ENCODE measurements around the gene OLFM2. TPM values are rescaled to one million over a fixed set of nuclear protein-coding genes. Genes with fewer than 3 reads are reported as not detected.

The OLFM2 gene
- total and polyA plus RNA-seq, 9 of the 15 experiments (the other 6 are each of a cell fraction or from before 2014, with no cell fraction given) = 0.10 to 0.33 (median 0.23) TPM; not detected in 4

DNA sequence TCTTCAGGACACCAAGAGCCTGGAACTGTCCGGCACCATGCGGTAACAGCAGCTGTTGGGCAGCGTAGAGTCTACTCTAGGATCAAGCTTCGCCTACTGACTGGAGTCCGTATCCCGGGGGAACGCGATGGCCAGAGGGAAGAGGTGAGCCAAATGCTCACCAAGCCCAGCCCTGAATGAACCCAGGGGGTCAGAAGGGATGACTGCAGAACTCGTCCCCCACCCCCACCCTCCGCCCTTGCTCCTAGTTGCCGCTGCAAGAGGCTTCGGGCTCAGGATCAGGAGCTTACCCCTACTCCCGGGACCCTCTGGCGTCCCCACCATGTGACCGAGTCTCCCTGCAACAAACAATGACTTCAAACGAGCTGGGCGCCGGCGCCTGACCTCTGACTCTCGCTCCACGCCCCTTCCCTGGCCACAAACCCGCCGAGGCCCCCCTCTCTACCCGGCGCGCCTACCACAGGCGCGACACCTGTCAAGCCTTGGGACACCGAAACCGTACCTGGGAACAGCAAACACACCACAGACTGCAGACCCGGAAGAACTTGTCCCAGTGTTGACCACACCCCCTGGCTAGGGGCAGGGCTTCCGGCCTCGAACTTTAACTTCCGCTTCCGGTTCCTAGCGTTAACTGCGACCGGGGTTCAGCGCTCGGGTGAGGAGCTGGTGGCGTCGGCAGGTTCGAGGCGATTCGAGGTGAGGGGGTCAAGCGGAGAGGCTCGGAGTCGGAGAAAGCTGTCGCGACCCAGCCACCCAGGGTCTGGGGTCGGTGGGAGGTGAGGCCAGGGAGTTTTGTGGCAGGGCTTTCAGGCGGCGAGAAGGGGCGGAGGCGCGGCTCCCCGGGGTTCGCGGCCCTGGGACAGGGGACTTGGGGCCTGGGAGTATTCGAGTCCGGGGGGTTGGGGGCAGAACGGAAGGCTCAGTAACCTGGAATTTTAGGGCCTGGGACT lies 108.8 kb downstream of the OLFM2 start, which contains the start of gene UBL5 (continued):
- TF ChIP-seq, protein P1, sequence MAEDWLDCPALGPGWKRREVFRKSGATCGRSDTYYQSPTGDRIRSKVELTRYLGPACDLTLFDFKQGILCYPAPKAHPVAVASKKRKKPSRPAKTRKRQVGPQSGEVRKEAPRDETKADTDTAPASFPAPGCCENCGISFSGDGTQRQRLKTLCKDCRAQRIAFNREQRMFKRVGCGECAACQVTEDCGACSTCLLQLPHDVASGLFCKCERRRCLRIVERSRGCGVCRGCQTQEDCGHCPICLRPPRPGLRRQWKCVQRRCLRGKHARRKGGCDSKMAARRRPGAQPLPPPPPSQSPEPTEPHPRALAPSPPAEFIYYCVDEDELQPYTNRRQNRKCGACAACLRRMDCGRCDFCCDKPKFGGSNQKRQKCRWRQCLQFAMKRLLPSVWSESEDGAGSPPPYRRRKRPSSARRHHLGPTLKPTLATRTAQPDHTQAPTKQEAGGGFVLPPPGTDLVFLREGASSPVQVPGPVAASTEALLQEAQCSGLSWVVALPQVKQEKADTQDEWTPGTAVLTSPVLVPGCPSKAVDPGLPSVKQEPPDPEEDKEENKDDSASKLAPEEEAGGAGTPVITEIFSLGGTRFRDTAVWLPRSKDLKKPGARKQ (CRISPR knock-in tag; IDR thresholded peaks at IDR 0.05) = no peak
- TF ChIP-seq, protein P2, sequence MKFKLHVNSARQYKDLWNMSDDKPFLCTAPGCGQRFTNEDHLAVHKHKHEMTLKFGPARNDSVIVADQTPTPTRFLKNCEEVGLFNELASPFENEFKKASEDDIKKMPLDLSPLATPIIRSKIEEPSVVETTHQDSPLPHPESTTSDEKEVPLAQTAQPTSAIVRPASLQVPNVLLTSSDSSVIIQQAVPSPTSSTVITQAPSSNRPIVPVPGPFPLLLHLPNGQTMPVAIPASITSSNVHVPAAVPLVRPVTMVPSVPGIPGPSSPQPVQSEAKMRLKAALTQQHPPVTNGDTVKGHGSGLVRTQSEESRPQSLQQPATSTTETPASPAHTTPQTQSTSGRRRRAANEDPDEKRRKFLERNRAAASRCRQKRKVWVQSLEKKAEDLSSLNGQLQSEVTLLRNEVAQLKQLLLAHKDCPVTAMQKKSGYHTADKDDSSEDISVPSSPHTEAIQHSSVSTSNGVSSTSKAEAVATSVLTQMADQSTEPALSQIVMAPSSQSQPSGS (CRISPR knock-in tag; IDR thresholded peaks at IDR 0.05) = no peak
- TF ChIP-seq ZNF431 (CRISPR knock-in tag; IDR thresholded peaks at IDR 0.05) (no peak), ZNF311 (CRISPR knock-in tag; IDR thresholded peaks at IDR 0.05) (no peak), KDM1A (IDR thresholded peaks at IDR 0.05) (no peak), ARHGAP35 (IDR thresholded peaks at IDR 0.05; ENCODE audit: partially characterized antibody) (no peak), ZC3H8 (IDR thresholded peaks at IDR 0.05) (no peak), PCBP1 (IDR thresholded peaks at IDR 0.05; ENCODE audit: low read depth, low read length, poor library complexity, severe bottlenecking) (no peak)
- TF ChIP-seq, protein P3, sequence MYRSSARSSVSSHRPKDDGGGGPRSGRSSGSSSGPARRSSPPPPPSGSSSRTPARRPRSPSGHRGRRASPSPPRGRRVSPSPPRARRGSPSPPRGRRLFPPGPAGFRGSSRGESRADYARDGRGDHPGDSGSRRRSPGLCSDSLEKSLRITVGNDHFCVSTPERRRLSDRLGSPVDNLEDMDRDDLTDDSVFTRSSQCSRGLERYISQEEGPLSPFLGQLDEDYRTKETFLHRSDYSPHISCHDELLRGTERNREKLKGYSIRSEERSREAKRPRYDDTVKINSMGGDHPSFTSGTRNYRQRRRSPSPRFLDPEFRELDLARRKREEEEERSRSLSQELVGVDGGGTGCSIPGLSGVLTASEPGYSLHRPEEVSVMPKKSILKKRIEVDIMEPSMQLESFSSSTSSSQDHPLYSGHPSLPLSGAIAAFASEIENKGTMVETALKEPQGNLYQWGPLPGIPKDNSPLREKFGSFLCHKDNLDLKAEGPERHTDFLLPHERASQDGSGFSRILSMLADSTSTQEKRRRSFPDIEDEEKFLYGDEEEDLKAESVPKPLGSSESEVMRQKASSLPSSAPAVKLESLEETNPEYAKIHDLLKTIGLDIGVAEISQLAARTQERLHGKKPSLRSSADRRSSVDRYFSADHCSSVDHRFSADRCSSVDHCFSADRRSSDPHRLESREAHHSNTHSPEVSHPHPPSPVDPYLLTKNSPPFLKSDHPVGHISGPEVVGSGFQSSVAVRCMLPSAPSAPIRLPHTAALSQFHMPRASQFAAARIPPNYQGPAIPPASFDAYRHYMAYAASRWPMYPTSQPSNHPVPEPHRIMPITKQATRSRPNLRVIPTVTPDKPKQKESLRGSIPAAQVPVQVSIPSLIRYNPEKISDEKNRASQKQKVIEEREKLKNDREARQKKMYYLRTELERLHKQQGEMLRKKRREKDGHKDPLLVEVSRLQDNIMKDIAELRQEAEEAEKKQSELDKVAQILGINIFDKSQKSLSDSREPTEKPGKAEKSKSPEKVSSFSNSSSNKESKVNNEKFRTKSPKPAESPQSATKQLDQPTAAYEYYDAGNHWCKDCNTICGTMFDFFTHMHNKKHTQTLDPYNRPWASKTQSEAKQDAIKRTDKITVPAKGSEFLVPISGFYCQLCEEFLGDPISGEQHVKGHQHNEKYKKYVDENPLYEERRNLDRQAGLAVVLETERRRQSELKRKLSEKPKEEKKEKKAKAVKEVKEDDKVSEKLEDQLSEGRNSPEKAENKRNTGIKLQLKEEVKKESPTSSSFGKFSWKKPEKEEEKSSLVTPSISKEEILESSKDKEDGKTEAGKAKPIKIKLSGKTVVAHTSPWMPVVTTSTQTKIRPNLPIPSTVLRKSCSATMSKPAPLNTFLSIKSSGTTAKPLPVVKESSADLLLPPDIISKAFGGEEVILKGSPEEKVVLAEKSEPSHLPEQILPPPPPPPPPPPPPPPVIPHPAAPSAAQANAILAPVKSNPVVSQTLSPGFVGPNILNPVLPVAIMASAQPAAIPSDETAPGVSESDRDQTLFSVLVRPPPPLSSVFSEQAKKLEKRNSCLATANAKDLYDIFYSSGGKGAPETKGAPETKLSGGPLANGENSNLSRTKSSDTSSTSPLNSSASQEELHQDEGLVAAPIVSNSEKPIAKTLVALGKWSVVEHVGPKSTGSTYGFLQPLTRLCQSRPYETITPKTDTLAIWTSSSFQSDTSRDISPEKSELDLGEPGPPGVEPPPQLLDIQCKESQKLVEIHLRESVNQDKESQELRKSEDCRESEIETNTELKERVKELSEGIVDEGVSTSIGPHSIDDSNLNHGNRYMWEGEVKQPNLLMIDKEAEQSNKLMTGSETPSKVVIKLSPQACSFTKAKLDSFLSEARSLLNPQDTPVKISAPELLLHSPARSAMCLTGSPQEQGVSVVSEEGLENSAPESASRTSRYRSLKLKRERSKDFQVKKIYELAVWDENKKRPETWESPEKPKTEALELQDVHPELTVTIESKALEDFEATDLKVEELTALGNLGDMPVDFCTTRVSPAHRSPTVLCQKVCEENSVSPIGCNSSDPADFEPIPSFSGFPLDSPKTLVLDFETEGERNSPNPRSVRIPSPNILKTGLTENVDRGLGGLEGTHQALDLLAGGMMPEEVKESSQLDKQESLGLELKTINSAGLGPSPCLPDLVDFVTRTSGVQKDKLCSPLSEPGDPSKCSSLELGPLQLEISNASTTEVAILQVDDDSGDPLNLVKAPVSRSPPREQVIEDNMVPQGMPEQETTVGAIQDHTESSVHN (IDR thresholded peaks at IDR 0.05; ENCODE audit: borderline replicate concordance in 1 of 2, low read depth in 1 of 2) = no peak
- TF ChIP-seq, protein P4, sequence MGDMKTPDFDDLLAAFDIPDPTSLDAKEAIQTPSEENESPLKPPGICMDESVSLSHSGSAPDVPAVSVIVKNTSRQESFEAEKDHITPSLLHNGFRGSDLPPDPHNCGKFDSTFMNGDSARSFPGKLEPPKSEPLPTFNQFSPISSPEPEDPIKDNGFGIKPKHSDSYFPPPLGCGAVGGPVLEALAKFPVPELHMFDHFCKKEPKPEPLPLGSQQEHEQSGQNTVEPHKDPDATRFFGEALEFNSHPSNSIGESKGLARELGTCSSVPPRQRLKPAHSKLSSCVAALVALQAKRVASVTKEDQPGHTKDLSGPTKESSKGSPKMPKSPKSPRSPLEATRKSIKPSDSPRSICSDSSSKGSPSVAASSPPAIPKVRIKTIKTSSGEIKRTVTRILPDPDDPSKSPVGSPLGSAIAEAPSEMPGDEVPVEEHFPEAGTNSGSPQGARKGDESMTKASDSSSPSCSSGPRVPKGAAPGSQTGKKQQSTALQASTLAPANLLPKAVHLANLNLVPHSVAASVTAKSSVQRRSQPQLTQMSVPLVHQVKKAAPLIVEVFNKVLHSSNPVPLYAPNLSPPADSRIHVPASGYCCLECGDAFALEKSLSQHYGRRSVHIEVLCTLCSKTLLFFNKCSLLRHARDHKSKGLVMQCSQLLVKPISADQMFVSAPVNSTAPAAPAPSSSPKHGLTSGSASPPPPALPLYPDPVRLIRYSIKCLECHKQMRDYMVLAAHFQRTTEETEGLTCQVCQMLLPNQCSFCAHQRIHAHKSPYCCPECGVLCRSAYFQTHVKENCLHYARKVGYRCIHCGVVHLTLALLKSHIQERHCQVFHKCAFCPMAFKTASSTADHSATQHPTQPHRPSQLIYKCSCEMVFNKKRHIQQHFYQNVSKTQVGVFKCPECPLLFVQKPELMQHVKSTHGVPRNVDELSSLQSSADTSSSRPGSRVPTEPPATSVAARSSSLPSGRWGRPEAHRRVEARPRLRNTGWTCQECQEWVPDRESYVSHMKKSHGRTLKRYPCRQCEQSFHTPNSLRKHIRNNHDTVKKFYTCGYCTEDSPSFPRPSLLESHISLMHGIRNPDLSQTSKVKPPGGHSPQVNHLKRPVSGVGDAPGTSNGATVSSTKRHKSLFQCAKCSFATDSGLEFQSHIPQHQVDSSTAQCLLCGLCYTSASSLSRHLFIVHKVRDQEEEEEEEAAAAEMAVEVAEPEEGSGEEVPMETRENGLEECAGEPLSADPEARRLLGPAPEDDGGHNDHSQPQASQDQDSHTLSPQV (IDR thresholded peaks at IDR 0.05) = no peak
